PC-3 (cell line): ENCODE measurements around the gene IFNGR2.

Experiments used
- CTCF ChIP-seq: fragments of 300-600 bp; sonication (generic); conservative IDR thresholded peaks from 2 replicates; pipeline ENCODE4 v1.5.1; 2017; ENCODE audit warnings: antibody characterized with exemption, low read depth, mild to moderate bottlenecking, low read length
- EZH2 ChIP-seq: fragments of 300-600 bp; sonication (generic); IDR thresholded peaks from one replicate; pipeline ENCODE4 v1.6.1; 2017; ENCODE audit warnings: antibody characterized with exemption, mild to moderate bottlenecking, low read length; ENCODE audit not compliant: unreplicated experiment
- EZH2phosphoT487 ChIP-seq: fragments of 300-600 bp; sonication (generic); IDR thresholded peaks from 2 replicates; pipeline ENCODE4 v1.6.1; 2018; ENCODE audit warnings: mild to moderate bottlenecking, antibody characterized with exemption, low read length, borderline replicate concordance

- TF ChIP-seq CTCF (no peak), EZH2 (no peak), EZH2phosphoT487 (no peak)
Measured at GRCh38 chr21:33402001-33402979, 923 bp upstream of the IFNGR2 start.
